GM12801 (cell line): ENCODE data around the gene C16orf96.

Experiments
- CTCF ChIP-seq: IDR thresholded peaks from one replicate; pipeline ENCODE4 v1.5.1; 2011; ENCODE audit warnings: control low read depth; ENCODE audit not compliant: insufficient read length; ENCODE audit errors: extremely low read depth

Gene C16orf96

GRCh38 chr16:4606354-4606753, 50.2 kb downstream of the C16orf96 start:
- TF ChIP-seq CTCF = no peak

- no peak for TF ChIP-seq CTCF
These were observed 51.9 kb downstream of the C16orf96 start for GRCh38 chr16:4607841-4608703.

GRCh38 chr16:4608704-4608980, 52.5 kb downstream of the C16orf96 start:
- no peak for TF ChIP-seq CTCF

- no peak for TF ChIP-seq CTCF
These were observed 53.3 kb downstream of the C16orf96 start for GRCh38 chr16:4609200-4610010.

- TF ChIP-seq CTCF = no peak
These were observed 54.2 kb downstream of the C16orf96 start for GRCh38 chr16:4610011-4611005.

GRCh38 chr16:4611337-4612021, 55.3 kb downstream of the C16orf96 start:
- TF ChIP-seq CTCF = no peak
